HG03064 (cell line): ENCODE results near the gene TMEM18.

Experiments used
- ATAC-seq: cut with Tn5 transposase; IDR thresholded peaks from one replicate; pipeline ENCODE4 v1.9.1; 2021; ENCODE audit warnings: low read depth; ENCODE audit not compliant: unreplicated experiment

TMEM18 gene

GRCh38 chr2:636641-637405 is 40.4 kb downstream of the TMEM18 start:
- no peak for ATAC-seq

- ATAC-seq: no peak
Observed at GRCh38 chr2:635687-636621, 41.3 kb downstream of the TMEM18 start.

- ATAC-seq: no peak
Observed at GRCh38 chr2:634636-635388, 42.4 kb downstream of the TMEM18 start.

GRCh38 chr2:634041-634440 is 43.2 kb downstream of the TMEM18 start:
- ATAC-seq: no peak

- no peak for ATAC-seq
Observed at GRCh38 chr2:633371-633770, 43.8 kb downstream of the TMEM18 start.

- ATAC-seq: no peak
Observed at GRCh38 chr2:632471-632870, 44.7 kb downstream of the TMEM18 start.

GRCh38 chr2:631741-632140 is 45.5 kb downstream of the TMEM18 start:
- ATAC-seq: no peak

GRCh38 chr2:630451-631320 is 46.5 kb downstream of the TMEM18 start:
- ATAC-seq: no peak

- ATAC-seq: no peak
Observed at GRCh38 chr2:629961-630360, 47.2 kb downstream of the TMEM18 start.

- ATAC-seq: no peak
Observed at GRCh38 chr2:628651-629050, 48.6 kb downstream of the TMEM18 start.

- ATAC-seq: no peak
Observed at GRCh38 chr2:627926-628560, 49.2 kb downstream of the TMEM18 start.

GRCh38 chr2:627340-627709 is 49.9 kb downstream of the TMEM18 start:
- ATAC-seq: no peak

- no peak for ATAC-seq
Observed at GRCh38 chr2:626491-627339, 50.5 kb downstream of the TMEM18 start.

- no peak for ATAC-seq
Observed at GRCh38 chr2:625415-626333, 51.5 kb downstream of the TMEM18 start.

- ATAC-seq: no peak
Observed at GRCh38 chr2:624551-625347, 52.5 kb downstream of the TMEM18 start.

- ATAC-seq: no peak
Observed at GRCh38 chr2:624096-624495, 53.1 kb downstream of the TMEM18 start.
